GM21528 (cell line): ENCODE results near the gene LHPP.

Source experiments
- ATAC-seq: cut with Tn5 transposase; IDR thresholded peaks from one replicate; pipeline ENCODE4 v1.9.1; 2021; ENCODE audit warnings: mild to moderate bottlenecking, moderate library complexity; ENCODE audit not compliant: unreplicated experiment, low FRiP score

LHPP gene

GRCh38 chr10:124588736-124589490, 127.3 kb downstream of the LHPP start:
- no peak for ATAC-seq

GRCh38 chr10:124589491-124590041, 127.9 kb downstream of the LHPP start:
- ATAC-seq: no peak

GRCh38 chr10:124590216-124591122, 128.8 kb downstream of the LHPP start:
- no peak for ATAC-seq

- no peak for ATAC-seq
Measured at GRCh38 chr10:124591123-124591495, 129.5 kb downstream of the LHPP start.

- no peak for ATAC-seq
Measured at GRCh38 chr10:124592101-124592500, 130.5 kb downstream of the LHPP start.

GRCh38 chr10:124592736-124593430, 131.3 kb downstream of the LHPP start:
- no peak for ATAC-seq

- ATAC-seq: no peak
Measured at GRCh38 chr10:124593431-124593985, 131.9 kb downstream of the LHPP start.

GRCh38 chr10:124594240-124594639, 132.6 kb downstream of the LHPP start:
- no peak for ATAC-seq

GRCh38 chr10:124595143-124595883, 133.7 kb downstream of the LHPP start:
- no peak for ATAC-seq

GRCh38 chr10:124596116-124596785, 134.6 kb downstream of the LHPP start:
- ATAC-seq: no peak

GRCh38 chr10:124596962-124597845, 135.6 kb downstream of the LHPP start:
- no peak for ATAC-seq

- ATAC-seq: no peak
Measured at GRCh38 chr10:124597846-124598165, 136.2 kb downstream of the LHPP start.

- no peak for ATAC-seq
Measured at GRCh38 chr10:124598196-124598595, 136.6 kb downstream of the LHPP start.

GRCh38 chr10:124598773-124599587, 137.4 kb downstream of the LHPP start:
- ATAC-seq: no peak

GRCh38 chr10:124599588-124600050, 138.0 kb downstream of the LHPP start:
- ATAC-seq: no peak

- ATAC-seq: no peak
Measured at GRCh38 chr10:124600051-124600880, 138.6 kb downstream of the LHPP start.

GRCh38 chr10:124601016-124601415, 139.4 kb downstream of the LHPP start:
- no peak for ATAC-seq
